HG02943 (cell line): ENCODE measurements around the gene PIMREG.

Experiments used
- ATAC-seq: cut with Tn5 transposase; IDR thresholded peaks from one replicate; pipeline ENCODE4 v1.9.1; 2021; ENCODE audit warnings: mild to moderate bottlenecking, low read depth, moderate library complexity; ENCODE audit not compliant: unreplicated experiment

Gene PIMREG

GRCh38 chr17:6460531-6461161 is 16.4 kb downstream of the PIMREG start:
- ATAC-seq: no peak

- ATAC-seq: no peak
Measured at GRCh38 chr17:6461246-6461645, 17.0 kb downstream of the PIMREG start.

- no peak for ATAC-seq
Measured at GRCh38 chr17:6461792-6462524, 17.7 kb downstream of the PIMREG start.

- ATAC-seq: no peak
Measured at GRCh38 chr17:6462692-6463091, 18.4 kb downstream of the PIMREG start.

- ATAC-seq: no peak
Measured at GRCh38 chr17:6463616-6464445, 19.6 kb downstream of the PIMREG start.

- no peak for ATAC-seq
Measured at GRCh38 chr17:6464446-6465041, 20.3 kb downstream of the PIMREG start.

- no peak for ATAC-seq
Measured at GRCh38 chr17:6465206-6466003, 21.1 kb downstream of the PIMREG start.

- ATAC-seq: no peak
Measured at GRCh38 chr17:6467567-6467966, 23.3 kb downstream of the PIMREG start.

GRCh38 chr17:6468051-6468790 is 24.0 kb downstream of the PIMREG start:
- no peak for ATAC-seq

GRCh38 chr17:6470146-6470718 is 26.0 kb downstream of the PIMREG start:
- ATAC-seq: no peak

- no peak for ATAC-seq
Measured at GRCh38 chr17:6470751-6471521, 26.7 kb downstream of the PIMREG start.

GRCh38 chr17:6471531-6472465 is 27.5 kb downstream of the PIMREG start:
- ATAC-seq: no peak

- ATAC-seq: no peak
Measured at GRCh38 chr17:6472517-6472916, 28.3 kb downstream of the PIMREG start.

- ATAC-seq: no peak
Measured at GRCh38 chr17:6473128-6473767, 29.0 kb downstream of the PIMREG start.

- no peak for ATAC-seq
Measured at GRCh38 chr17:6474376-6474775, 30.1 kb downstream of the PIMREG start.

- ATAC-seq: no peak
Measured at GRCh38 chr17:6474906-6475305, 30.7 kb downstream of the PIMREG start.

- ATAC-seq: no peak
Measured at GRCh38 chr17:6475411-6475810, 31.2 kb downstream of the PIMREG start.
